GM12878 (cell line): ENCODE data around the gene LPAR3. TPM values are rescaled to one million over a fixed set of nuclear protein-coding genes. Genes with fewer than 3 reads are reported as not detected.

Source experiments
- ATAC-seq: fragments of 200-7000 bp; cut with Tn5 transposase; 3 replicates; pipeline ENCODE4 v1.9.1; 2020; ENCODE audit warnings: mild to moderate bottlenecking, moderate library complexity
- BruUV-seq: library from RNA; stranded (reverse); fragments of 400-500 nt; replicated peaks from 2 replicates; lab custom pipeline; 2021; lab: Mats Ljungman, UMichigan
- CTCF ChIA-PET: fragments of 300-600 bp; sonication (Branson Sonifier 250); formaldehyde crosslinking; extraction: SDS; loops from one replicate; lab custom pipeline; 2021; ENCODE audit warnings: inconsistent platforms; lab: Yijun Ruan, JAX
- POLR2A ChIA-PET: fragments of 350-600 bp; formaldehyde crosslinking; extraction: SDS; loops from one replicate; lab custom pipeline; 2021; ENCODE audit warnings: inconsistent platforms; lab: Charles Lee
- RAD21 ChIA-PET: fragments of 300-600 bp; sonication (Branson Sonifier 250); formaldehyde crosslinking; loops from one replicate; lab custom pipeline; 2023; ENCODE audit warnings: antibody characterized with exemption; ENCODE audit not compliant: unreplicated experiment; lab: Charles Lee
- SMC1A ChIA-PET: fragments of 300-600 bp; sonication (Branson Sonifier 250); formaldehyde crosslinking; loops from one replicate; lab custom pipeline; 2023; ENCODE audit not compliant: unreplicated experiment, uncharacterized antibody; lab: Charles Lee
- DNase-seq: peaks from one replicate; pipeline ENCODE4 v3.0.0-alpha.2; 2011; ENCODE audit warnings: low read depth, low spot score
- FAIRE-seq: peaks from 3 replicates; lab custom pipeline; 2011; peaks lifted over from hg19 to GRCh38; lab: Jason Lieb, UNC
- H2AFZ ChIP-seq: 2 replicates; pipeline ENCODE4 v1.6.0; 2011; ENCODE audit warnings: low read depth, low read length, control low read depth; ENCODE audit not compliant: control insufficient read depth
- H3K27ac ChIP-seq: 2 replicates; pipeline ENCODE4 v1.5.1; 2011; ENCODE audit warnings: control low read depth; ENCODE audit not compliant: control insufficient read depth, insufficient read depth
- H3K27me3 ChIP-seq, 2 experiments: replicated peaks in 1 of 2; 2 replicates each; pipeline versions ENCODE4 v1.6.0 to v1.6.1; 2011; ENCODE audit warnings: low read length in 1 of 2; ENCODE audit not compliant: control insufficient read depth in 2 of 2, insufficient read depth in 2 of 2
- H3K36me3 ChIP-seq, 2 experiments: 2 replicates each; pipeline ENCODE4 v1.5.1; 2011; ENCODE audit warnings: low read length in 1 of 2; ENCODE audit not compliant: control insufficient read depth in 2 of 2, insufficient read depth in 2 of 2
- H3K4me1 ChIP-seq: 2 replicates; pipeline ENCODE4 v1.6.1; 2011; ENCODE audit warnings: mild to moderate bottlenecking, low read length, moderate library complexity, mixed read lengths; ENCODE audit not compliant: control insufficient read depth, insufficient read depth
- H3K4me2 ChIP-seq: 2 replicates; pipeline ENCODE4 v1.6.0; 2011; ENCODE audit warnings: control low read depth; ENCODE audit not compliant: control insufficient read depth, insufficient read depth
- H3K4me3 ChIP-seq: fragments of 200-600 bp; sonication (generic); 2 replicates; pipeline ENCODE4 v1.5.1; 2016
- H3K79me2 ChIP-seq: 2 replicates; pipeline ENCODE4 v1.6.0; 2011; ENCODE audit warnings: low read length; ENCODE audit not compliant: control insufficient read depth, insufficient read depth
- H3K9ac ChIP-seq: 2 replicates; pipeline ENCODE4 v1.8.0; 2011; ENCODE audit warnings: low read length, control low read depth, mixed read lengths; ENCODE audit not compliant: control insufficient read depth, insufficient read depth
- H3K9me3 ChIP-seq: replicated peaks from 3 replicates; pipeline ENCODE4 v1.5.1; 2011; ENCODE audit warnings: mild to moderate bottlenecking, low read length; ENCODE audit not compliant: control insufficient read depth, insufficient read depth
- H4K20me1 ChIP-seq: 2 replicates; pipeline ENCODE4 v1.6.0; 2011; ENCODE audit not compliant: control insufficient read depth, insufficient read depth
- BHLHE40 ChIP-seq, 2 experiments: fragments of 450-650 bp in 1 of 2; IDR thresholded peaks; 2 replicates each; pipeline ENCODE4 v1.6.1; 2011 to 2017; ENCODE audit warnings: low read depth in 2 of 2, borderline replicate concordance in 1 of 2, improper control_type of control experiment in 1 of 2, low read length in 1 of 2, mild to moderate bottlenecking in 1 of 2
- BRCA1 ChIP-seq: IDR thresholded peaks from 2 replicates; pipeline ENCODE4 v1.6.1; 2011; ENCODE audit warnings: low read depth, low read length, improper control_type of control experiment
- CBFB ChIP-seq: IDR thresholded peaks from 2 replicates; pipeline ENCODE4 v1.6.1; 2016; ENCODE audit warnings: antibody characterized with exemption, low read depth
- EZH2 ChIP-seq: IDR thresholded peaks from 2 replicates; pipeline ENCODE4 v1.6.1; 2012; ENCODE audit warnings: low read depth, mild to moderate bottlenecking, control low read depth, inconsistent platforms, low read length, borderline replicate concordance; ENCODE audit not compliant: control insufficient read depth
- HDAC2 ChIP-seq: fragments of 200-600 bp; sonication (generic); IDR thresholded peaks from 2 replicates; pipeline ENCODE4 v1.6.1; 2017
- IKZF1 ChIP-seq: fragments of 450-650 bp; conservative IDR thresholded peaks from 2 replicates; pipeline ENCODE4 v1.6.1; 2017; ENCODE audit warnings: antibody characterized with exemption, mild to moderate bottlenecking
- MEF2A ChIP-seq: IDR thresholded peaks from 2 replicates; pipeline ENCODE4 v1.6.1; 2011; ENCODE audit warnings: low read depth, mild to moderate bottlenecking, low read length, moderate library complexity; ENCODE audit not compliant: insufficient read depth
- MTA3 ChIP-seq: IDR thresholded peaks from 2 replicates; pipeline ENCODE4 v1.6.1; 2012; ENCODE audit warnings: low read length, inconsistent platforms, borderline replicate concordance
- MYB ChIP-seq: fragments of 150-350 bp; IDR thresholded peaks from 2 replicates; pipeline ENCODE4 v1.6.1; 2014; ENCODE audit warnings: mild to moderate bottlenecking, low read depth, low read length, borderline replicate concordance
- MYC ChIP-seq: IDR thresholded peaks from 2 replicates; pipeline ENCODE4 v1.6.1; 2011; ENCODE audit warnings: mild to moderate bottlenecking, low read length, moderate library complexity, inconsistent platforms; ENCODE audit not compliant: insufficient read depth, insufficient replicate concordance, insufficient read length, severe bottlenecking
- NRF1 ChIP-seq: conservative IDR thresholded peaks from 2 replicates; pipeline ENCODE4 v1.6.1; 2011; ENCODE audit warnings: mild to moderate bottlenecking, low read depth, low read length, improper control_type of control experiment
- PBX3 ChIP-seq: IDR thresholded peaks from 2 replicates; pipeline ENCODE4 v1.6.1; 2011; ENCODE audit warnings: mild to moderate bottlenecking, low read depth, low read length, moderate library complexity; ENCODE audit not compliant: insufficient replicate concordance
- SMC3 ChIP-seq: IDR thresholded peaks from 2 replicates; pipeline ENCODE4 v1.6.1; 2011; ENCODE audit warnings: low read length, improper control_type of control experiment, borderline replicate concordance
- STAT3 ChIP-seq: IDR thresholded peaks from 2 replicates; pipeline ENCODE4 v1.6.1; 2011; ENCODE audit warnings: low read depth, low read length, improper control_type of control experiment
- TCF3 ChIP-seq: IDR thresholded peaks from 2 replicates; pipeline ENCODE4 v1.6.1; 2012; ENCODE audit warnings: low read depth, mild to moderate bottlenecking, low read length, borderline replicate concordance; ENCODE audit not compliant: insufficient read depth
- ZBTB4 ChIP-seq: fragments of 450-650 bp; formaldehyde crosslinking; IDR thresholded peaks from 2 replicates; pipeline ENCODE4 v1.4.0; 2022; ENCODE audit warnings: mild to moderate bottlenecking, moderate library complexity
- WGBS: methylation state at CpG from one replicate; pipeline ENCODE4 v1.1.6; 2016; ENCODE audit warnings: low lambda C conversion rate; ENCODE audit not compliant: insufficient replicate concordance, insufficient coverage; ENCODE audit errors: missing lambda C conversion rate; 5-methylcytosine and 5-hydroxymethylcytosine counted together
- in situ Hi-C: fragments of 300-500 bp; cut with MboI; formaldehyde crosslinking; loops from 9 replicates; pipeline ENCODE4 v1.14.3; 2018; ENCODE audit warnings: mixed read lengths
- intact Hi-C: fragments of 100-400 bp; cut with micrococcal nuclease; formaldehyde crosslinking; loops from one replicate; pipeline ENCODE4 v1.14.2; 2022; ENCODE audit not compliant: unreplicated experiment
- polyA plus RNA-seq, 11 experiments: library from polyadenylated mRNA; depleted of rRNA in 4 of 11; unstranded in 6 of 11; stranded (reverse) in 5 of 11; fragments of >200 nt; fragmentation: Nextera tagmentation in 4 of 11; fragmentation: Illumina TruSeq in 1 of 11; extraction: Ambion mirVana in 4 of 11; extraction: Trizol in 1 of 11; gene quantifications; 1 replicate in 1 of 11; 2 replicates in 10 of 11; pipeline versions ENCODE4 v1.2.1 to v1.2.3, GENCODE V29; 2011 to 2016; ENCODE audit warnings: inconsistent platforms in 2 of 11, missing spikeins in 2 of 11, low read depth in 1 of 11
- total RNA-seq, 4 experiments: library from RNA; depleted of rRNA in 3 of 4; stranded (reverse); fragments of >200 nt in 3 of 4; fragmentation: Illumina TruSeq in 1 of 4; extraction: Trizol in 1 of 4; gene quantifications; 2 replicates each; pipeline versions ENCODE4 v1.2.1 to v1.2.3, GENCODE V29; 2013 to 2021

LPAR3 gene
- total and polyA plus RNA-seq, 10 of the 15 experiments (the other 5 are each of a cell fraction or from before 2014, with no cell fraction given), result 0.03 to 0.31 (median 0.09) TPM; not detected in 3

GRCh38 chr1:84899969-84900368, 7.0 kb upstream of the LPAR3 start (continued):
- TF ChIP-seq MYC (no peak), EZH2 (no peak), MTA3 (no peak), HDAC2 (no peak)

GRCh38 chr1:84896279-84896678, 3.3 kb upstream of the LPAR3 start:
- no peak overlapping the region for H3K9ac ChIP-seq
- 2% methylated on average over 2 of the region's 2 CpGs for WGBS
- no TSS peak for BruUV-seq
- H3K4me2 ChIP-seq, result no peak overlapping the region
- FAIRE-seq (no peak), ATAC-seq (no peak), DNase-seq (no peak)
- no peak overlapping the region for H3K4me3 ChIP-seq
- no peak overlapping the region for H2AFZ ChIP-seq
- no peaks in the 10 kb centered on the region for H3K4me1 ChIP-seq
- no peaks in the 10 kb centered on the region for H3K9me3 ChIP-seq
- no peaks in the 10 kb centered on the region for H3K36me3 ChIP-seq
- intact Hi-C loops (no loop called here), in situ Hi-C loops (no loop called here)
- no peaks in the 10 kb centered on the region for H4K20me1 ChIP-seq
- no peaks in the 10 kb centered on the region for H3K79me2 ChIP-seq
- ChIA-PET RAD21 (no interaction called here), POLR2A (interaction anchor here (0.6 kb wide), 1 partner anchor 369 kb away, joined by 3 read pairs; no protein-coding TSS in a partner anchor), SMC1A (interaction anchor here (1.0 to 1.3 kb wide), 3 partner anchors 26 to 234 kb away, joined by 3 read pairs; no protein-coding TSS in a partner anchor), CTCF (interaction anchor here (1.4 to 1.6 kb wide), 3 partner anchors 16 to 248 kb away, joined by 3 to 5 read pairs (median 4); no protein-coding TSS in a partner anchor)
- no peak overlapping the region for H3K27ac ChIP-seq
- peaks cover 7 to 17% of the 10 kb centered on the region in 2 experiments for H3K27me3 ChIP-seq
- TF ChIP-seq BRCA1, result no peak
- no peak for TF ChIP-seq MYB
- no peak for TF ChIP-seq BHLHE40 (IDR thresholded peaks at IDR 0.05; ENCODE audit: borderline replicate concordance in 1 of 2, low read depth in 2 of 2, low read length in 1 of 2)
- TF ChIP-seq TCF3, result no peak
- TF ChIP-seq SMC3, result no peak
- no peak for TF ChIP-seq STAT3
- no peak for TF ChIP-seq ZBTB4 (CRISPR knock-in tag)
- TF ChIP-seq PBX3, result no peak
- TF ChIP-seq CBFB, result no peak
- no peak for TF ChIP-seq MEF2A
- no peak for TF ChIP-seq NRF1
- no peak for TF ChIP-seq IKZF1
